ENCODE data around the gene L1CAM. TPM values are rescaled to one million over a fixed set of nuclear protein-coding genes. Genes with fewer than 3 reads are reported as not detected.

L1CAM gene
- total RNA-seq, 6 experiments from 2014 or later = 13.1 to 89.2 (median 14.4) TPM

DNA sequence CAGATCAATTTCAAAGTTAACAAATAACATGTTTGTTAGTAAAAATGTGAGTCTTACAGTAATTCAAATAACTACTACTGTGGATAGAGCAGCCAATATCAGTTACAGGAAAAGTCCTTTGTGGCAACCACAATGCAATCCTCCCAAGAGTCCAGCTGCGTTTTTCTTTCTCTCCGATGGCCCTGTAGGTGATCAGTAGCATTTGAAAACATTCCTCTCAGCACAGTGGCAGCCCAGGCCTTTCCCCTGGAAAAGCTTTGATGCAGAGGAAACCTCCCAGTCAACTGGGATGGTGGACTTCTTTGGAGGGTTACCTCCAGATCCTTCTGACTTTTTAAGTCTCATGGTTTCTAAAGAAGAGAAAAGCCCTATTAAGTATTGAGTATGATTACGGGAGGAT is 37.6 kb downstream of the L1CAM start:
- no peaks in the 10 kb centered on the region for H3K9me3 Mint-ChIP-seq
- no peaks in the 10 kb centered on the region for H3K36me3 Mint-ChIP-seq (ENCODE audit: low read depth)
- TF ChIP-seq, protein P1, sequence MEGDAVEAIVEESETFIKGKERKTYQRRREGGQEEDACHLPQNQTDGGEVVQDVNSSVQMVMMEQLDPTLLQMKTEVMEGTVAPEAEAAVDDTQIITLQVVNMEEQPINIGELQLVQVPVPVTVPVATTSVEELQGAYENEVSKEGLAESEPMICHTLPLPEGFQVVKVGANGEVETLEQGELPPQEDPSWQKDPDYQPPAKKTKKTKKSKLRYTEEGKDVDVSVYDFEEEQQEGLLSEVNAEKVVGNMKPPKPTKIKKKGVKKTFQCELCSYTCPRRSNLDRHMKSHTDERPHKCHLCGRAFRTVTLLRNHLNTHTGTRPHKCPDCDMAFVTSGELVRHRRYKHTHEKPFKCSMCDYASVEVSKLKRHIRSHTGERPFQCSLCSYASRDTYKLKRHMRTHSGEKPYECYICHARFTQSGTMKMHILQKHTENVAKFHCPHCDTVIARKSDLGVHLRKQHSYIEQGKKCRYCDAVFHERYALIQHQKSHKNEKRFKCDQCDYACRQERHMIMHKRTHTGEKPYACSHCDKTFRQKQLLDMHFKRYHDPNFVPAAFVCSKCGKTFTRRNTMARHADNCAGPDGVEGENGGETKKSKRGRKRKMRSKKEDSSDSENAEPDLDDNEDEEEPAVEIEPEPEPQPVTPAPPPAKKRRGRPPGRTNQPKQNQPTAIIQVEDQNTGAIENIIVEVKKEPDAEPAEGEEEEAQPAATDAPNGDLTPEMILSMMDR (IDR thresholded peaks at IDR 0.05) = no peak
- H3K27me3 Mint-ChIP-seq (ENCODE audit: insufficient read depth) = peaks cover 27% of the 10 kb centered on the region
- DNase-seq = no peak
- H3K4me1 Mint-ChIP-seq (ENCODE audit: low read depth) = no peaks in the 10 kb centered on the region
- H3K27ac Mint-ChIP-seq = no peak overlapping the region
- H3K4me3 Mint-ChIP-seq = no peak overlapping the region

DNA sequence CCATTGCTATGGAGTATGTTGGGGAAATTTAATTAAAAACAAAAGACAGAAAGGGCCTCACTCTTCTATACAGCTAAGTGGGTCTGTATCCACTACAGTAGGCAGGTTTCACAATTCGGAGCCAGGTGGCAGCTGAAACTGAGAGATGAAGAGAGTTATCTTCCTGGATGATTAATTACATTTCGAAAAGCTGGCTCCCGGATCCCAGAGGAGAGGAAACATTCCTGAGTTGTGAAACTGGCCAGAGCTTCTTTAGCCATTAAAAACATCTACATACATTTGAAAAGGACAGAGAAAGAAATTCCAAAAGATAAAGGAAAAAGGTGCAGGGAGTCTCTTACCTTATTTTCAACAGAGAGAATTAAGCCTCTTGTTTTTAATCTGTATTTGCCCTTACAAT is 40.1 kb downstream of the L1CAM start:
- Mint-ChIP-seq H3K36me3 (ENCODE audit: low read depth) (no peaks in the 10 kb centered on the region), H3K9me3 (no peaks in the 10 kb centered on the region), H3K27me3 (ENCODE audit: insufficient read depth) (peaks cover 19% of the 10 kb centered on the region), H3K4me3 (no peak overlapping the region), H3K4me1 (ENCODE audit: low read depth) (no peaks in the 10 kb centered on the region), H3K27ac (no peak overlapping the region)
- no peak for DNase-seq
- TF ChIP-seq, protein P1 (IDR thresholded peaks at IDR 0.05) = no peak

DNA sequence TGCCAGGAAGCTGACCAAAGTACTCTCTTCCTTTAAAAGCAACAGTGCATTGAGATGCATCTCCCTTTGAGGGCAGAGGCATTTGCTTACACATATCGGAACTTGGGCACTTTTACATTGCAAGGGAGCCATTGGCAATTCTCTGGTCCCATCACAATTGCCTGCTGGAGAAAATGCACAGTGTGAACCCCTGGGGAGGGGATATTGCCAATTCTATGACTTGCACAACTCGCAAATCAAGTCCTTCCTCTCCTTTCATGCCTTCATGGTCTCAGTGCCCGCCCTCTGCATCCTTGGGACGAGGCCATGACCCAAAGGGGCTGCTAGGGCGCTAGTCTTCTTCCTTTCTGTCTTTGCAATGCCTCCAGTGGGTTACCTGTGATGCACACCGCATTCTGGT is 40.8 kb downstream of the L1CAM start:
- no peak for DNase-seq
- no peaks in the 10 kb centered on the region for H3K4me1 Mint-ChIP-seq (ENCODE audit: low read depth)
- H3K27me3 Mint-ChIP-seq (ENCODE audit: insufficient read depth) = peaks cover 15% of the 10 kb centered on the region
- H3K4me3 Mint-ChIP-seq = no peak overlapping the region
- no peak overlapping the region for H3K27ac Mint-ChIP-seq
- TF ChIP-seq, protein P1 (IDR thresholded peaks at IDR 0.05) = no peak
- no peaks in the 10 kb centered on the region for H3K9me3 Mint-ChIP-seq
- H3K36me3 Mint-ChIP-seq (ENCODE audit: low read depth) = no peaks in the 10 kb centered on the region

DNA sequence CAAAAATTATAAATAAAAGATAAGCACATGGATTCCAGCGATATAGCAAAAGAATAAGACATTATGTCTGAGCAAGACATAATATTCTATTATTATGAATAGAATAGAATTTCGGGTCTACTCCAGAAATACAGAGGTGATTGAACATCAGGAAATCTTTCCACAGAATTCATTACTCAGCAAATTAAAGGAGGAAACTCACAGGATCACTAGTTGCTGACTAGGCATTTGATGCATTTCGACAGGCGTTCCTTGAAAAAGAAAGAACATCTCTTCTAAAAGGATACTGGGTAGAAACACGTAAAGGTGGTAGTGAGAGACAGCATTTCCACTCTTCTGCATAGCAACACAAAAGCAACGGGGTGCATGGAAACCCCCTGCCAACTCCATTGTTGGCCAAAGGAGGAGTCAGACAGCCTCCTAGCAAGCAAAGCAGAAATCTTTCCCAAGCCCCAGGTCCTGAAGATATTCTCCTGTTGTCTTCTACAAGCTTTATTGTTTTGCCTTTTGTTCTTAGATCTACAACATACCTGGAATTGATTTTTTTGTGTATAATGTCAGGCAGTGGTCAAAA is 41.4 kb downstream of the L1CAM start:
- H3K27me3 Mint-ChIP-seq (ENCODE audit: insufficient read depth) = peaks cover 21% of the 10 kb centered on the region
- DNase-seq = no peak
- no peaks in the 10 kb centered on the region for H3K36me3 Mint-ChIP-seq (ENCODE audit: low read depth)
- TF ChIP-seq, protein P1 (IDR thresholded peaks at IDR 0.05) = no peak
- no peaks in the 10 kb centered on the region for H3K9me3 Mint-ChIP-seq
- no peaks in the 10 kb centered on the region for H3K4me1 Mint-ChIP-seq (ENCODE audit: low read depth)
- H3K27ac Mint-ChIP-seq = no peak overlapping the region
- no peak overlapping the region for H3K4me3 Mint-ChIP-seq

DNA sequence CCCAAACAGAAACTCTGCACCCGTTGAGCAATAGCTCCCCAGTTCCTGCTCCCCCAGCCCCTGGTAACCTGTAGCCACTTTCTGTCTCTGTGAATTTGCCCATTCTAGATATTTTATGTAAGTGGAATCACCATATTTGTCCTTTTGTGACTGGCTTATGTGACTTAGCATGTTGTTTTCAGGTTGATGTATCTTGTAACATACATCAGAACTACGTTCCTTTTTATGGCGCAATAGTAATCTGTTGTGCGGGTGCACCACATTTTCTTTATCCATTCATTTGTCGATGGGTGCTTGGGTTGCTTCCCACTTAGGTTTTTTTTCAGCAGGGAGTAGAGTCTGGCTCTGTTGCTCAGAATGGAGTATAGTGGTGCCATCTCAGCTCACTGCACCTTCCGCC is 49.1 kb downstream of the L1CAM start:
- no peaks in the 10 kb centered on the region for H3K9me3 Mint-ChIP-seq
- no peak overlapping the region for H3K4me3 Mint-ChIP-seq
- peaks cover 22% of the 10 kb centered on the region for H3K27me3 Mint-ChIP-seq (ENCODE audit: insufficient read depth)
- DNase-seq = no peak
- H3K27ac Mint-ChIP-seq = no peak overlapping the region
- no peaks in the 10 kb centered on the region for H3K4me1 Mint-ChIP-seq (ENCODE audit: low read depth)
- no peaks in the 10 kb centered on the region for H3K36me3 Mint-ChIP-seq (ENCODE audit: low read depth)
- TF ChIP-seq, protein P1 (IDR thresholded peaks at IDR 0.05) = no peak

DNA sequence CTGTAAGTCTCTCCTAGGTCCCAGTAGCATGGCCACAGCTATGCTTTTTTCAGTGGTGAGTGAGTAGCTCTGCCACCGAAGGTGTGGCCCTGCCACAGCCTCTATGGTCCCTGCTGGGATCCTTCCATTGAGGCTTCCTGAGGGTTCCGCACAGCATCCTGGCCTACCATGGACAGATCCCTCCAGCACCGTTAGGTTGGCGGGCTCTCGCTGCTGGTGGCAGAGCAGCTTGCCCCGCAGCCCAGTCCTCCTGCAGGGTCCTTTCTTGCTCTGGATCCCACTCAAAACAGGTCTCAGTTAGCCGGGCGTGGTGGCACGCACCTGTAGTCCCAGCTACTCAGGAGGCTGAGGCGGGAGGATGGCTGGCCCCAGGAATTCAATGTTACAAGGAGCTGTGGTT is 53.2 kb downstream of the L1CAM start:
- TF ChIP-seq, protein P1 (IDR thresholded peaks at IDR 0.05) = no peak
- Mint-ChIP-seq H3K9me3 (no peaks in the 10 kb centered on the region), H3K36me3 (ENCODE audit: low read depth) (no peaks in the 10 kb centered on the region), H3K27me3 (ENCODE audit: insufficient read depth) (peaks cover 18% of the 10 kb centered on the region), H3K27ac (no peak overlapping the region), H3K4me1 (ENCODE audit: low read depth) (no peaks in the 10 kb centered on the region), H3K4me3 (no peak overlapping the region)
- no peak for DNase-seq

Data from HFFc6 (cell line).